Amniotic epithelial cell (primary cell): Measurements from ENCODE around the gene FBXL7.

Source experiments
- DNase-seq: peaks from one replicate; pipeline ENCODE4 v3.0.0-alpha.2; 2010; ENCODE audit warnings: low read depth

FBXL7 gene

DNA sequence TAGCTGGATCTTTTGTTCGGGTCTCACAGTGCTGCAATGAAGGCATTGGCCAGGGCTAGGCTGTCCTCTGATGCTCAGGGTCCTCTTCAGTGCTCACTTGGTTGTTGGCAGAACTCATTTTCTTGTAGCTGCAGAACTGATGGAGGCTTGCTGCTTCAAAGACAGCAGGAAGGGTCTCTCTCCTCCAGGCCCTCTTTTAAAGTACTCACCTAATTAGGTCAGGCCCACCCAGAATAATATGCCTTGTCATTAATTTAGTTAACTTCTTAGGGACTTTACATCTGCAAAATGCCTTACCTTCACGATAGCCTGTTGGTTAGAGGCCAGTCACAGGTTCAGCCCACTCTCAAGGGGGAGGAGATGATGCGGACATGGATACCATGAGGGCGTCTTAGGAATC, 114.7 kb downstream of the FBXL7 start:
- no peak for DNase-seq

DNA sequence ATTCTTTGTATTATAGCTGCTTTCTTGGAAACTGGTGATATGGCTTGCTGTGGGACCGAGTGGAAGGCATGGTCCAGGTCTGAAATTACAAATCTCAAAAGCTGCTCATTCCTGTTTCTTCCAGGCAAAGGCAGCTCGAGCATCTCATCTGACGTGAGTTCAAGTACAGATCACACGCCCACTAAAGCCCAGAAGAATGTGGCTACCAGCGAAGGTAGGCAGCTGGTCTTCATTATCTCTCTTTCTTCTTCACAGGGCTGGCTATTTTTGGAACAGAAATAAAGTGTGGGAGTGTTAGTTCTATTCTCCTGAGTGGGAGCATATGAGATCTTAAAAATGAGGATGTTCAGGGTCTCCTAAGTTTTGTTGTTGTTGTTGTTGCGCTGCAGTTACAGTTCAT, 115.9 kb downstream of the FBXL7 start:
- DNase-seq: no peak

GRCh38 chr5:15618938-15619337, 119.0 kb downstream of the FBXL7 start:
- no peak for DNase-seq

GRCh38 chr5:15620501-15620900, 120.5 kb downstream of the FBXL7 start:
- DNase-seq: peak; percentile 82

DNA sequence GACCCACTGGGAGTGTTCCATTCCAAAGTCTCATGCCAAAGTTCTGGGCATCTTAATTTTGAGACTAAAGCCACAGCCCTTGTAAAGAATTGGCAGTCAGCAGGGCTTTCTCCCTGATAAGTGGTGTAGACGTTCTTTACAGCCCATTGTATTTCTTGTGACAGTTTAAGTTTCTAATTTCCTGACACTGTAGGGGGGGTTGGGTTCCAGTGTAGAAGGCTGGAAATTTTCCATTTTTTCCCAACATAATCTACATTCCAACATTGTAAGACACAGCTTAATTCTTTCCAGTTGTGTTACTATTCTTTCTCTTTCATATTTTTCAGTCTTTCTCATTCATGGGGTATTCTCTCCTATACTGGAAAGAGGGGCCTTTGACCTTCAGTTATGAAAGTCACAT, 121.1 kb downstream of the FBXL7 start:
- no peak for DNase-seq

DNA sequence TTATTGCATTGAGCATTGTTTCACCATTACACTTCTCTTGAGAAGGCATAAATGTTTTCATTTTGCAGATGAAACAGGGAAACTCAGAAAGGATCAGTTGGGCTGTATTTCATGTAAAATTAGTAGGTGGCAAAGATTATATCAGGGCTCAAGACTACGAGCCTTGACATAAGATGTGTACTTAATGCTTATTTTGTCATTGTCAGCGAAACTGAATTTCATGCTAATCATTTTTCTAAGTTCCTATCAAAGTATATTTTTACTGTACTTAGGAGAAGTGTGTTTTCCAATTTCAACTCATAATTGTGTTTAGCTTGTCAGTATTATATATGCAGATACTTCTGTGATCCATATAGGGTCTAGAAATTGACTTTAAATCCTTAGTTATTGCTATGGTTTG, 123.8 kb downstream of the FBXL7 start:
- DNase-seq: no peak

- DNase-seq: no peak
Measured at GRCh38 chr5:15627109-15627508, 127.1 kb downstream of the FBXL7 start.

GRCh38 chr5:15627647-15628046, 127.7 kb downstream of the FBXL7 start:
- DNase-seq: no peak

DNA sequence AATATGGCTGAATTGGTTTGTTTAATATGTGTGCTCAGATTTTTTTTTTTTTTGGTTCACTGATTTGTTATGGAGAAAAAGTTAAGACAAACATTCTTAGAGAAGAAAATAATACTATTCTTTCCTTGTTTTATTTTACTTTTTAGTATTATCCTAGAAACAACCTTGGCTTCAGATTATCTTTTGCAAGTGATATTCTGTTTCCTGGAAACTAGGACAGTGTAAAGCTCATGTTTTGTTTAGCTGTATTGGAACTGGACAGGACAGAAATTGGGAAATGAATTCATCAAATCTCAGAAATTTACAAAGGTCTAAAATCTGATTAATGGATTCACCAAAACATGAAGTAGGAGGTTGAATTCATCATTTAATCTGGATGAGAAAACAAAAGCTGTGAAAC, 130.5 kb downstream of the FBXL7 start:
- no peak for DNase-seq

DNA sequence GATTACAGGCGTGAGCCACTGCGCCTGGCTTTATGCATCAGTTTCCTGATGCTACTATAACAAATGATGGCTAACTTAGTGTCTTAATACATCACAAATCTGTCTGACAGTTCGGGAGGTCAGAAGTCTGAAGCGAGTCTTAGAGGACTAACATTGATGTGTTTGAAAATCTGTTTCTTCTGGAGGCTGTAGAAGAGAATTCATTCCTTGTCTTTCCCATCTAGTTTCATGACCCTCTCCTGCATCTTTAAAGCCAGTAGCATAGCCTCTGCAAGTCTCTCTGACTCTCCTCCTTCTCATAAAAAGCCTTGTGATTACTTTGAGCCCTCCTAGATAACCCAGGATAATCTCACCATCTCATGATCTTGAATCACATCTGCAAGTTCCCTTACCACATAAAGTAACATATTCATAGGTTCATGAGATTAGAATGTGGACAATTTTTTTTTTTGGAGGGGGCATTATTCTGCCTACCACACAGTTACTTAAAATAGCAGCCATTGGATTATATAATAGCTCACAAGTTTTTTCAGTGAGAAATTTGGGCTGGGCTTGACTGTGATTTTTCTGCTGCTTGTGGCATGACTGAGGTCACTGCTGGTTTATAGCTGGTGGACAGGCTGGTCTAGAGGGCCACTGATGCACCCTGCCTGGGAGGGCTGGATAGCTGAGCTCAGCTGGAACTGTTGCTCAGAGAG, 134.8 kb downstream of the FBXL7 start:
- peak; percentile 29 for DNase-seq

DNA sequence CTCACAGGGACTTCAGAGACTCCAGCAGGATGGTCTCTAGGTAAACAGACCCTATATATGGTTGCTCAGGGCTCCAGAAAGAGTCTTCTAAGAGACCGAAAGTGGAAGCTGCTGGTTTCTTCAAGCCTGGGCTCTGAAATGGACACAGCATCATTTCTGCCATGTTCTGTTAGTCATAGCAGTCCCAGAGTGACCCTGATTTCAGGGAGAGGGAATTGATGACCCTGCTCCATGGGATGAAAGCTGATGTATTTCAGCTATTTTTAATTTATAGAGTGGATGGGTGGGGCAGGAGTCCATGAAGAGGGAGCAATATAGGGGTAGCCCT, 135.3 kb downstream of the FBXL7 start:
- no peak for DNase-seq

GRCh38 chr5:15637345-15637744, 137.4 kb downstream of the FBXL7 start:
- DNase-seq: no peak

DNA sequence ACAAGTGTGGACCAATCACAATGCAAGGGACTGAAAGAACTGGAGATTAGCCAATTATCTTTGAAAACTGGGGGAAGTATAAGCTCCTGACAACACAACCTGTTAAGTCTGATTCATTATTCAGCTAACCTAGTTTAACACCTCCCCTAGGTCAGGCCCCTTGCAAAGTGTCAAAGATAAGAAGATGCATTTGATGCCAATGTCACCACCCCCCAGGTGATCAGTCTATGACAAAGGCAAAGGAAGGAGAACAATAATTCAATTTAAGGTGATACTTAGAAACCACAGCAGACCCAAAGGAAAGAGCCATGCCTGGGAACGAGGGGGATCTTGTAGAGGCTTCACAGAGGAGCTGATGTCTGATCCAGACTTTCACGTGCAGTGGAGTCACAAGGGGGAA, 137.9 kb downstream of the FBXL7 start:
- no peak for DNase-seq

GRCh38 chr5:15638296-15638695, 138.3 kb downstream of the FBXL7 start:
- DNase-seq: no peak

GRCh38 chr5:15639288-15639687, 139.3 kb downstream of the FBXL7 start:
- no peak for DNase-seq

DNA sequence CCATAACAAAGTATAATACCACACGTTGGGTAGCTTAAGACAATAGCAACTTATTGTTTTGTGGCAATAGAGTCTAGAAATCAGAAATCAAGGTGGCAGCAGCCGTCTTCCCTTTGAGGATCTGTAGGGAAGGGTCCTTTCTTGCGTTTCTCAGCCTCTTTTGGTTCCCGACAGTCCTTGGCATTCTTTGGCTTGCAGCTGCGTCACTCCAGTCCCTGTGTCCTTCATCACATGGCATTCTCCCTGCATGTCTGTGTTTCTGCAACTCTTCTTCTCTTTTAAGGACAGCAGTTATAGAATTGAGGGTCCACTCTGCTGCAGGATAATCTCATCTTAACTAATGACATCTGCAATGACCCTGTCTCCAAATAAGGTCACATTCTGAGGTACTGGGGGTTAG, 140.1 kb downstream of the FBXL7 start:
- no peak for DNase-seq

- no peak for DNase-seq
Measured at GRCh38 chr5:15643731-15644130, 143.8 kb downstream of the FBXL7 start.

DNA sequence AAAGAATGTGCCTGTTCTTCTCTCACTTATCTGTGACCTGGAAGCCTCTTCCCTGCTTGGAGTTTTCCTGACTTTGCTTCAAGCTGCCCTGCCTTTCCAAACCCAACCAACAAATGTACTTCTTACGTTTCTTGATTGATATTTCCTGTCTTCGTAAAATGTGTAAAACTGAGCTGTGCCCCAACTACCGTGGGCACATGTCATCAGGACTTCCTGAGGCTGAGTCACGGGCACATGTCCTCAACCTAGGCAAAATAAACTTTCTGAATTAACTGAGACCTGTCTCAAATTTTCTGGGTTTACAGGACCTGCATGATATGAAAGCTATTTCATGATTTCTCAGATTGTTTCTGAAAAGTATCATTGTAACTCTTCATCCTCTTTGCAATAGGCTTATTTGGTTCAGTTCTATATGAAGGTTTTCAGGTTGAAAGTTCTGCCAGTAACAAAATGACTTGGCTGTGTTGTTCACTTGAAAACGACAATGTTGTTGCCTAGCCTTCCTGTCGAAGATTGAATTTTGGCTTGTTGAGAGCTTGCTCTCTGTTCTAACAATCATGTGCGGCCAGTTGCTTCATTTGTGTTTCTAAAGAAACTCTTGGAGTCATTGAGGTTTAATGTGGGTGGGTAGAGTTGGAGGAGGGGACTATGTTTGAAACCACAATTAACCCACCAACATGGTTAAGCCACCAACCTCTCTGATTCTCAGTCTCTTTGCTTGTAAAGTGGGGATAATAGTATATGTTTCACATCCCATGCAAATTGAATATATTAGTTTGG, 145.6 kb downstream of the FBXL7 start:
- peak; percentile 24 for DNase-seq

- no peak for DNase-seq
Measured at GRCh38 chr5:15646371-15646770, 146.4 kb downstream of the FBXL7 start.

DNA sequence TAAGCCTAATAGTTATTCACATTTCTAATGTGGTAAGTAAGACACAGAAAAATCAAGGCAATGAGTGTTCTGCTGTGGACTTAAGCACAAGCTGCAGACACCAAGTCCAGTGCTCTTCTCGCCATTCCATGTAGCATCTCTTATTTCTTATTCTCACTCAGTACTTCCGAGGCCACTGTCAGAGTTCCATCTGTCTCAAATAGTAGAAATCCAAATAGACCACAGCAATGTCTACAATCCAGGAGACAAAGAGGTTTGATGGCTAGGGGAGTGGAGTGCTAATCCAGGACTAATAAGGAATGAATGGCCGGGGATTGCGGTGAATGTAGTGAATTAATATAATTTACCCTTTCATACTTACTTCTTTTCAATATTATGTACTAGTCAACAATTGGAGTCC, 147.3 kb downstream of the FBXL7 start:
- DNase-seq: no peak

GRCh38 chr5:15650266-15650665, 150.3 kb downstream of the FBXL7 start:
- peak; percentile 52 for DNase-seq

GRCh38 chr5:15654779-15655178, 154.8 kb downstream of the FBXL7 start:
- no peak for DNase-seq

DNA sequence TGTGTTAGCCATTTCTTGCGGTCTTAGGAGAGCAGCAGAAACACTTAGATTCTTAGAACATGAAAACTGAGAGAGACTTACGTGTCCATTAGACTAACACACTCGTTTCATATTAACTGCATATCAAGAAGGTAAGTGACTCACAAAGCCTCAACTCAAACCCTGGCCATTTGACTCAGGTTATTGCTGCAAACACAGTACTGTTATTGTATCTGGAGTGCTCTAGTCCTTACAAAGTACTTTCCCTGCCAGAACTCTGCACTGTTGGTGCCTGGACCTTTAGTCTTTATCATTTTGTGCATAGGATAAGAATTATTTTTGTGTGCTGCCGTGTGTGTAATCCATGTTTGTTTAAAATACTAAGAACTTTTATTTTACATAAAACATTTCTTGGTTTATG, 155.7 kb downstream of the FBXL7 start:
- DNase-seq: no peak

DNA sequence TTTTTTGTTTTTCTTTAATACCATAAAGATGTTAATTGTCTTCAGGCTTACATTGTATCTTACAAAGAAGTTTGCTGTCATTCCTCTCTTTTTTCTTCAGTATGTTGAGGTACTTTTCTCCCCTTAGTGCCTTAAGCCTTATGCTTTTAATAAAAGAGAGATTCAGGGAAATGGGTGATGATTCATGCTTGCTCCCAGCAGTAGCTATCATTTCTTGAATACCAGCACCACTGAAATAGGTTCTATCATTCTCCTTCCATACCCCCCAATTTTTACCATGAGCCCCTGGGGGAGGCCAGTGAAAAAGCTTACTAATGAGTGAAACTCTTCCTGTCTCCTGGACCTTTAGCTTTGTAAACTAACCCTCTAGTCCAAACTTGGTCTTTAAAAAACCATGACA, 165.0 kb downstream of the FBXL7 start:
- DNase-seq: no peak
